ENCODE data around the gene MAP2.
A peak's percentile ranks its signal among the peaks of the same experiment; 100 is the strongest.

MAP2 gene

DNA sequence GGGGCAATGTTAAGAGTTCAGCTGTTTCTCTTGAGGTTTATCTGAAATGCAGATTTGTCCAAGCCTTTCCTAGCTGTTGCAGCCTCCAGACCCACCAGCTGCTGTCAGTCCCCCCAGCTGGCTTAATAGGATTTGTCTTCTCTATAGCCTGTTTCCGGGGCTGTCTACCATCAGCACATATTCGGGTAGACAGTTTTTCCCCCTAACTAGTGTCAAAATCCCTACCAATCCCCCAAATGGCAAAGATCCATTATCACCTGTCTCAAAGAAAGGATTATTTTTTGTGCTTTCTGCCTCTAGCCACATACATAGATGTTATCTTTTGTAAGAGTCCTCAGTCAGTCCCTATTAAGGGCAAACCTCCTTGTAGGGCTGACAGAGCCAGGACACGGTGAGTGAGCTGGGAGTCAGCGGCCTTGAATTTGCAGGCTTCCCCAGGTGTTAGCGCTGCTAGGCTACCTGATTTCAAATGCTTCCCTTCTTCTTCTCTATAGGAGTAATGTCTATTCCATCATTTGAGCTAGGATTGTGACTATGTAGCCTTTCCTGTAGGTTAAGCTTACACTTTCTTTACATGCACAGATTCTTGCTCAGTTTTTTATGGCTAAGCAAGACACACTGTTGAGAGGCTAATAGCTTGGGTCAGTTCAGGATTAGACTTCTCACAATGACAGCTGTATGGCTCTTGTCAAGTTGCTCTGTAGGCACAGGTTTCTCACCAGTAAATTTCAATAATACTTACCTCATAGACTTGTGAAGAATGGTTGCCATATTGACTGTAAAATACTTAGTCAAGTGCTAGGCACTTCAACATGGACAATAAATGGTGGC is 176.7 kb downstream of the MAP2 start:
- DNase-seq: no peak

DNA sequence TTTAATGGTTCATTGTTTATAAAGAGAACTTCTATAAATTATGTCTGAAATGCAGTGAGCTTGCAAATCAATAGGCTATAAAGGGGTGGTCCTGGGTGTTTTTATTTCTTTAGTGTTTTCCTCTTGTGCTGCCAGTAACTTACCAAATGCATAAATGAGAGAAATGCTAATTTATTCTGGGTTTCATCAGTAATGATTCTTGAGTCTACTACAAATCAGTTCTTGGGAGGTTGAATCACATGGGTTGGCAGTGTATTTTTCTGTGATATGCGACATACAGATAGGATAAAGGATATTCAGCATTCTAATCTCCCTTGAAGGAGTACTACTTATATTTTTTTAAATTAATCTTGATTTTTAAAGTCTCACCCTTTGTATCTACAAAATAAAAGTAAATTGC is 177.7 kb downstream of the MAP2 start:
- no peak for DNase-seq

DNA sequence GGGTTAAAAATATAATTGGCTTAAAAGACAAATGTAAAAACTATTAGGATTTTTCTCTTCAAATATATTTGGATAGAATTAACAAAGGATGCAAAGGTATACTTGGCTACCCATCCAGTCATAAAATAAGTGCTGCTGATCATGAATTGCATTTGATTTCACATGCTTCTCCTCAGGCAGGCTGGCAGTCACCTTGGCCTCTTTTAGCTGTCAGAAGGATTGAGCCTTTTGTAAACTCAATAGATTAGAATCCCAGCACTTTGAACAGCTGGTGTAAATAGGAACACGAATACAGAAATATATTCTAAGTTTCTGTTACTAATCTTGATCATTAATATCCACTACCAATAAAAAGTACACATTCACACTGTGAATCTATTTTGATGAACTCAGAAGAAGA is 178.4 kb downstream of the MAP2 start:
- no peak for DNase-seq

DNA sequence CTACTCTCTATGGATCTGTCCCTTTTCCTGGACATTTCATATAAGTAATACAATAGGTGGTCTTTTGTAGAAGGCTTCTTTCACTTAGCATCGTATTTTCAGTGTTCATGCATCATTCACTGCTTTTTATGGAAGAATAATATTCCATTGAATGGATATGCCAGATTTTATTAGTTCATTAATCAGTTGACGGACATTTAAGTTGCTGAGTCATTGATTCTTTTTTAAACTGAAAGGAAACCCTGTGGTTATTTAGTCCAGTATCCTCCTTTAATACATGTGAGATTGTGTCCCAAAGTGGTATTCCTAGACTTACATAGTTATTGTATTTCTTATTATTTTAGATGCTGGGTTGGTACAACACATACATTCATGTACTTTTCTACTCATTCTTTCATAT is 185.7 kb downstream of the MAP2 start:
- no peak for DNase-seq

DNA sequence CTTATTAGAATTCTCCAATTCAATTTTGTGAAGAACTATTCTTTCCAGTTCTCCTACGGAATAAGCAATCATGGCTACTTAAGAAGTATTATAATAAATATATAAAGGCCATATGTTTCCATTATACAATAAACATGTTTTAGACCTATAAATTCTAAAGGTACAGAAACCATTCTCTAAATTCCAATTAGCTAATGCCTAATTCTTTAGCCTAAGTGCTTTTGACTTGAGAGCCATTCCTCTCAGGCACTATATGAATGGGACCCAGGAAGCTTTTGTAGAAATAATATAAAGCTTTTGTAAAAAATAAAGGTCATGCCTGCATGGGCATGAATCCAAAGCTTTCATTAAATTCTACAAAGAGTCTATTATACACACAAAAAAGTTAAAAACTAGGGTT is 186.8 kb downstream of the MAP2 start:
- DNase-seq: no peak

DNA sequence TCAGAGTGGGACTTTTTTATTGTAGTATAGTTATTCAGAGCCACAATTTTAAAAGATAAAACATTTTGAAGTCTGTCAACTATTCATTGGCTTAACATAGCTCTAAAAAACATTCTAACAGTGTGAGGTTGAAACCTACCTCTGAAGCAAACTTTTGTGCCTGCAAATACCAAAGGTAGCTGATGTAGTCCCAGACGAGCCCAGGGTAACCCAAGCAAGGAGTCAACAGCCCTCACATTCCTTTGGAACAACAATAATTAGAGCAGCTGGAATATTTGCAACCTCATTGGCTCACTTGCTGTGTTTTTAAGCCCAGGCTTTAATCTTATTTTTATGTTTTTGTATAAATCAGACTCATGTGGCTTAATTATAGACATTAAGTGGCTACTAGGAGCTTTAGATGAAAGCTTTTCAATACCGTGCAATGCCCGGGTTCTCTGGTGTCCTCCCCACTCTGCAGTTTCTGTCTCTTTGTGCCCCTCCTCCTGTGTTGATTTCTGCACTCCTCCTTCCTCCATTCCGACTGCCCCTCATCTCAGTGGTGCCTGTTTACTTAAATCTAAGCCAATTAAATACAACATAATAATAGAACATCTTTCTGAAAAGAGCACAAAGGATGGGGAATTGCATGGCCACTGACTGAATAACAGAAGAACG is 189.9 kb downstream of the MAP2 start:
- DNase-seq: peak; percentile 15

DNA sequence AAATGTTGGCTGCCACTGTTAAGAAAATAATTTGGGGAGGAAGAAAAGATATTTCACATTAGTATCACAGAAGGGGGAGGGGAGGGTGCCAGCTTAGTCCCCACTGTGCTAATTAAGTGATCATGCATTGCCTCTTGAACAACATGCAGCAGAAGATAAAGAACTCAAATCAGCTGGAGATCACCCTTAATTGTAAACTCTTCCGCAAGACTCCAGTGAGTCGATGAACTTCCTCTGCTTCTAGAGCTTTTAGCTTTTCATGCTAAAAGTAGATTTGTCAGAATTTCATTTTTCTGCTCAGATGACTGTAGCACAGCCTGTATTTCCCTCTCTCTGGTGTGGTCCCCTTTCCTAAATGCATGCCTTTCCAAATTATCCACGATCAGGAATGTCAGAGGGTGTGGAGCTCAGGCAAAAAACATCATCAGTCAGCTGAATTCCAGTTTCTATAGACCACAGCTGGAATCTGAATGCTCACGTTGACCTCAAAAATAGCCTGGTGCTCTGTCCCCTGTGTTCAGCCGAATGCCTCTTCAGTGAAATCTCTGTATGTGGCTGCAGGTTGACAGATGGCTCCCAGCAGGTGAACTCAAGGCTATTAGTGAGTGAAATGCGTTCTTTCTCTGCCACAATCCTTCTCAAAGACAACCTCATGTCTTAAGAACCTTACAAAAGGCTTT is 191.0 kb downstream of the MAP2 start:
- no peak for DNase-seq

DNA sequence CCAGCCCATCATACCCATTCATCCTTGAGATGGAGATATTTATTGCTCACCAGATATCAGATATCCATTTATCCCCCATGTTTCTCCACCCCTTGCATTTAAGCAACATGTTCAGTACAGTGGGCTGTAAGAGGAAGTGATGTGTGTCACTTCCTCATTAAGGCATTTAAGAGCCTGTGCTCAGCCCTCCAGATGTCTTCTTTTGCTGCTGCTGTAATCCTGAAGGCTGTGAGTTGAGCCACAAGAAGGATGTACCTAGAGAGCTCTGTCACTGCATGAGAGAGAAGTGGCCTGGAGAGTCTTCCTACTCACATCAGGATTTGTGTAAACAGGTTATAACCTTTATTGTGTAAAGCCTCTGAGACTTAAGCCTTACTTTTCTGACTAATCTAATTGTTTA is 195.9 kb downstream of the MAP2 start:
- no peak for DNase-seq

DNA sequence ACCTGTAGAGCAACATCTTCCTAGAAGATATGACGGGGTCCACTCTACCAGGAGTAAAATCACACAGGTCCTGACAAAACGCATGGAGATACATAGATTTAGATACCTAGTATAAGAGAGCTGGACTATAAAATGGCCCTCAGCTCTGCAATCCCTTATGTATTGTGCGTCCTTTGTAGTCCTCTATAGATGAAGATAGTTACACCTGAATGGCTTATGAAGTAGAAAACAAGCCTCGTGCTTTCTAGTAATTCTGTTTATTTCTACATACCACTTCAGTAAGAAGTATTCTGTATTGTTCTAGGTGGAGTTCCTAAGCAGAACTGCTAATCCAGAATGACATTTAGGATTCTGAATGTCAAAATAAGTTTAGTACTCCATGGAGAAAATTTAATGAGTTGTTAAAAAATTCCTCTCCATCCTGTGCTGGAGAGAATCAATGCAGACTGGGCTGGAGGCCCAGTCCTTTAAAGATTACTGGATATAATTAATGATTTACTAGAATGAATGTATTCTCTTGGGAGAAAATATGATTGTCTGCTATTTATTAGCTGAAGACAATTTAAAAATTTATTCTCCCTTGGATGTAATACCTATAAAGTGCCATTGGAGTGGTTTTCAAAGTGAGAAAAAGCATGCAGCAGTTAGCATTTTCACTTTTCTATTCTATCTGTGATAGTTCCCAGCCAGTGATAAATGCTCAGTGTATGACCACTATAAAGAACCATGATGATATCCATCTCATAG is 200.5 kb downstream of the MAP2 start:
- no peak for DNase-seq

DNA sequence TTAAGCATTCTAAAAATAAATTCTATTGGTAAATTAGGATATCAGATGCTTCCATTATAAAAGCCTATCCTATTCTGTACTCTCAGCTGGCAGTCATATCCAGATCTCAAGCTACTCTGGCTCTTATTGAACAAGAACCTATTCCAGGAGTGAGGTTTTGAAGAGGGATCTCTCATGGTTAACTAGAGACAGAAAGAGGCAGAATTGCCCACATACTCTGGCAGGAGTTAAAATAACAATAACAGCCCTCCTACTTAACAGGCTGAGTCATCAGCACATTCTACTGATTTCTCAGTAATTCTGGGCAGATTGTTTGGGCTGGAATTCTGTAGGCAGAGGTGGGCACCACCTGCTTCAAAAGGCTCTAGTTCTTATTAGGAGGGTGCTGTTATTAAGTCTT is 205.8 kb downstream of the MAP2 start:
- no peak for DNase-seq

DNA sequence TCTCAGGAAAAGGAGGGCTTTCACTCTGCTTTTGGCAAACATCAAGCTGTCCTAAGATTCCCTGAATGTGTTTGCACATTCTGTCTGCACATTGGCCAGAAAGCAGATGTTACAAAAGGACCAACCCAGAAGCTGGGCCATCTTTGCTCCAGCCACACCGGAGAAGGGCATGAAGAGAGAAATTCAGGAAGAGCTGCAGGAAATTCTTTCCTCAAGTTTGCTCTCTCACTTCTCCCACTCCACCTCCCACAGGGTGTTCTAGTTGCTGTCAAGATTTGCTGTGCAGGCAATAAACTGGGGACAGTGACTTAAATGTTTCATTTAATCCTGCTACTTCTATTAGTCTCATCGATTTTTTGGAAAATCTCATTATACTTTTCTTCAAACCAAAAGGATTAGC is 210.1 kb downstream of the MAP2 start:
- DNase-seq: no peak

DNA sequence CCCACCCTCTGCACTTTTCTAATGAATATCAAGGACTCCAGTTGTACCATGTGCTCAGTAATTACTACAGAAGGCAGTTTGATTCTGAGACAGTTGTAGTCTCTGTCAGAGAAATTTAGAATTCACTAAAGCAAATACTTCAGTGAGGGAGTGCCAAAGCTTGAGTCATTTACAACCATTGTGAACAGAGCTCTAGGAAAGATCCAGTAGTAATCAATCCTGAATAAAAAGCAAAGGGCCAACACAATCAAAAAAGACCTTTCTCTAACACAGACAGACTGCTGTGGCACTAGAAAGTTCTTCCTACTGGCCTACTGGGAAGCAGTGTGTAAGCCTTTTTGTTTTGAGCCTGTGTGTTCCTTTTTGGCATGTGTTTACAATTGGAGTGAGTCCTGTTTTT is 212.2 kb downstream of the MAP2 start:
- DNase-seq: no peak

DNA sequence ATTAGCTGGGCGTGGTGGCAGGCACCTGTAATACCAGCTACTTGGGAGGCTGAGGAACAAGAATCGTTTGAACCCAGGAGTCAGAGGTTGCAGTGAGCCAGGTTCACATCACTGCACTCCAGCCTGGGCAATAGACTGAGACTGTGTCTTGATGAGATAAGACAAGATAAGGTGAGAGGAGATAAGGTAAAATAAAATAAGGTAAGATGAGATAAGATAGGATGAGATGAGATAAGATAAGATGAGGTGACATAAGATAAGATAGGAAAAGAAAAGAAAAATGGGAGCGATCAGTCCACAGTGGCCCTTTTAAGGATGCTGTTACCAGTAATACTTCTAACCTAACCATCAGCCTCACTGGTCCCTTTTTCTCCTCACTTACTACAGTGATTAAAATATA is 213.4 kb downstream of the MAP2 start:
- DNase-seq: no peak

DNA sequence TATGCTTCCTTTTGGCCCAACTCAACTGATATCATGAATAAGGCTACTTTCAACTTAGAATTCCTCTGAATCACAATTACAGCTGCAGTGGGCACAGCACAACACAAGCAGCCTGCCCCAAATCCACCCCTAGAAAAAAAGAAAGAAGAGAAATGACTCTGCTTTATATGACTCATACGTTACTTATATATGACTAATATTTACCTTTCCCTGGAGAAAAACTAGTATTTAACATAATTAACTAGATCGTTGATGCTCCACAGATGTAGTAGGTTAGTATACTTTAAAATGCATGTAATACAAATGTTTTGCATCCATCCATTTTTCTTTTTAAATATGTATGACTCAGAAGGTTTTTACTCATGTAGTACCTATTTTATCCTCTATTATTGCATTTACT is 214.5 kb downstream of the MAP2 start:
- no peak for DNase-seq

DNA sequence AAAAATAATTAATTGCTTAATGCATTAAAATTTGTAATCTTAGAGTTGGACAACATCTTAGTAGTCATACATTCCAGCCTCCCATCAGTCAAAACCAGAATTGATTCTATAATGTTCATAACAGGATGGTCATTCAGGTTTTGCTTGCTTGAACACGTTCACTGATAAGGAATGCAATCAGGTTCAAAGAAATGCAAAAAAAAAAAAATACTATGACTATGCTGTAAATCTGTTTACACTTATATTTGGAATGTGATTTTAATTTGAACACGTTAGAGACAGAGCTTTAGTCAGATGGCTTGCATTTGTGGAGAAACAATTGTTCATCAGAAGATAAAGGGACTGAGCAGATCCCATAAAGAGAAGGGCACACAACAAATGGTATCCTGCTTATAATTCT is 216.5 kb downstream of the MAP2 start:
- no peak for DNase-seq

DNA sequence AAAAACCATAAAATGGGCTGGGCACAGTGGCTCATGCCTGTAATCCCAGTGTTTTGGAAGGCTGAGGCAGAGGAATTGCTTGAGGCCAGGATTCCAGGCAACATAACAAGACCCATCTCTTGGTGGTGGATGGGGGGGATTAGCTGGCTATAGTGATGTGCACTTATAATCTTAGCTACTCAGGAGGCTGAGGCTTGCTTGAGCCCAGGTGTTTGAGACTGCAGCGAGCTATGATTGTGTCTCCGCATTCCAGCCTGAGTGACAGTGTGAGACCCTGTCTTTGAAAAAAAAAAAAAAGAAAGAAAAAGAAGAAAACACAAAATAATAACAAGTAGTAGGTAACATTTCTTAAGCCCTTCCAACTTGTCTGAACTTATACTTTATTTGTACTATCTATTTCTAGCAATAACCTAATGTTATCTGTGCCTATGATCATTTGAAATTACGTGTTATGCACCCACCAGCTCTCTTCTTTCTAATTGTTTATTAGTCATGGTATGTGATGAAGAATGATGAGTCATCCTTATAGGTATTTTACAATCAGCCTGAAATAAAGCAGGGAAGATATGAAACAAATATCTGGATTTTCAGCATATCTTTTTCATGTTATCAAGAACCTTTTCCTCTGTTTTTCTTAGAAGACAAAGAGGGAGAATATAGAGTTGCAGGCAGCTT is 218.4 kb downstream of the MAP2 start:
- DNase-seq: no peak

DNA sequence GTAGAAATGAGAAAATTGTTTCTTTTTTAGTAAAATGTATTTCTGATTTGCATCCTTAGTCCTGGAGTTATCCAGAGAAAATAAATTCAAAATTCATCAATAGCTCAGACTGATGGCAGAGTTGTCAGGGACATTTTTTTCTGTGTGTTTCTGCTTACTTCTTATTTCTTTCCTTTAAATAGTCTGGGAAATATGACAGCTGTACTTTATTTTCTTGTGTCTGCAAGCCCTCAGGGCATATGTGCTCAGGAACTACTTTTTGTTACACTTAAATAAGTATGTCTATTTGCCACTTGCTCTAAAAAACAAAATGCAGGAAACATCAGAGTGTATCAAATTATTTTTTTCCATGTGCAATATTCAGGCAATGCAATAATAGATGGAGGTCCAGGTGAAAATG is 221.0 kb downstream of the MAP2 start:
- no peak for DNase-seq

DNA sequence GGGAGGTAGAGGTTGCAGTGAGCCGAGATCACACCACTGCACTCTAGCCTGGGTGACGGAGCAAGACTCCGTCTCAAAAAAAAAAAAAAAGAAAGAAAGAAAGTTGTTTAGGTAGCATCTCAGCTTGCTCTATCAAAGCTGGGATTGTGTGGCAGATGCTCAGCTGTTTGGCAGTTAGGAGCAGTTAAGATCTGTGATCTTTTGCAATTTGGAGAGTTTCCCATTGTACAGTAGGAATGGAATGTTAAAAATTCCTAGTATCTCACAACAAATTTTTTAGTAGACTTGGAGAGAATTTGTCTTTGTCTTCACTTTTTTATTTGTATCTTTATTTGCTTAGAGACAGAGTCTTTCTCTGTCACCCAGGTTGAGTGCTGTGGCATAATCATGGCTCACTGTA is 224.9 kb downstream of the MAP2 start:
- no peak for DNase-seq

DNA sequence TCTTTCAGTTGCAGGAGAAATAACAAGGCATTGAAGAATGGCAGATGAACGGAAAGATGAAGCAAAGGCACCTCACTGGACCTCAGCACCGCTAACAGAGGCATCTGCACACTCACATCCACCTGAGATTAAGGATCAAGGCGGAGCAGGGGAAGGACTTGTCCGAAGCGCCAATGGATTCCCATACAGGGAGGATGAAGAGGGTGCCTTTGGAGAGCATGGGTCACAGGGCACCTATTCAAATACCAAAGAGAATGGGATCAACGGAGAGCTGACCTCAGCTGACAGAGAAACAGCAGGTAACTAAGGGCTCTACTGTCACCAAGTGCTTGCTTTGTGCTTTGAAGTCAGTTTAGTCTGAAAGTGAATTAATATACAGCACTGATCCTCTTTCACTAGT is 229.3 kb downstream of the MAP2 start:
- DNase-seq: no peak

DNA sequence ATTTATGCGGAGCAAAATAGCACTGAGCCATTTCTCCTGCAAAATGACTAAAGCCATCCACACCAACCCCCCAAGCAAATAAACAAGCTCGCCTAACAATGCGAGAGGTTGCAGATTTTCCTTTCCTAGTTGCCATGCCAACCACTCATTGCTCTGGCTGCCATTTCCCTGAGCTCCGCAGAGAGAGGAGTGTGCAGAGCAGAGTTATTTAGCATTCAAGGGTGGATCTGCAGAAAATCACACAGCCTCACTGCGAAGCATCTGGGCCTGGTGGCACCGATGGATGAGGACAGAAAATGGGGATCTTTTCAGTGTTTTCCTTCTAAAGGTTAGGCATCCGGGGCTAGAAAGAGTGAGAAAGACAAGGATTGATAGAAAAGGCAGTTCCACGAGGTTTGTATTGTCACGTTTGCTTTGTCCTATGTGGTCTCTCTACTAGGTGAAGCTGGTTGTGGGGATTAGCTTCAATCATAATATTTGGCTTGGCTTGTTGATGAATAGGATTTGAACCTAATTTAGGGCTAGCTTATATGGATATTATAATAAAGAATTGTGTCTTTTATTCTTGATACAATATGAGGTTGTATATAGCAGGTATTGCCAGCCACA is 237.5 kb downstream of the MAP2 start:
- peak; percentile 90 for DNase-seq

DNA sequence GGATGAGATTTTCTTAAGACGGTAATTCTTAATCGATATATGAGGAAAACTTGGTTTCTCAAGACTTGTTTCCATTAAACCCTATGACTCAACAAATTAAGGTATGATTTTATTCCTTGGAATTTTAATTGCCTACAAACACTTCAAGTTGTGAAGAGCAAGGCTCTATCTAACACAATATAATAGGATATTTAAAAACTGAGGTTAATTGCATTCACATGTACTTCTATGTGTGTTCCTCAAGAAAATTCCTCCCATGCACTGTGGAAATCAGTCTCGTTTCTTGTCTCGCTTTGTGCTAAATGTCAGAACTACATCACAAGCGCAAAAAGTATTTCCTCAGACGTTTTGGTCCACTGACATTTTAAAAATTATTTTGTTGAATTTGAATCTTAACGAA is 238.2 kb downstream of the MAP2 start:
- no peak for DNase-seq

DNA sequence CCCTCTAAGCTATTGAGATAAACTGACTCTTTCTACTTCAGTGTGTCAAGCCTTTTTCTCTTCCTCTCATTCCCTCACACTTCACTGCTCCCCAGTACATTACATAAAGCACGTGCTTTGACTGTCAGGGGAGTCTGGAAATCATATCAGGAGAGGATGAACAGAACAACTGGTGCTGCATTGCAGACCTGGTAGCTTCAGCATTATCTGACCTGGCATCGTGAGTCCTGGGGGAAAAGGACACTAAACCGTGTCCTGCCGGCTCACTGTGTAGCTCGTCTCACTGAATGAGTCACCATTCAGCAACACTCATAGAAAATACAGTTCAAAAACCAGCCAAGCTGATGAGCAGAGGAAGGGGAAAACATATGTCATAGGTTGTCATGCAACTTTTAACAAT is 239.3 kb downstream of the MAP2 start:
- no peak for DNase-seq

DNA sequence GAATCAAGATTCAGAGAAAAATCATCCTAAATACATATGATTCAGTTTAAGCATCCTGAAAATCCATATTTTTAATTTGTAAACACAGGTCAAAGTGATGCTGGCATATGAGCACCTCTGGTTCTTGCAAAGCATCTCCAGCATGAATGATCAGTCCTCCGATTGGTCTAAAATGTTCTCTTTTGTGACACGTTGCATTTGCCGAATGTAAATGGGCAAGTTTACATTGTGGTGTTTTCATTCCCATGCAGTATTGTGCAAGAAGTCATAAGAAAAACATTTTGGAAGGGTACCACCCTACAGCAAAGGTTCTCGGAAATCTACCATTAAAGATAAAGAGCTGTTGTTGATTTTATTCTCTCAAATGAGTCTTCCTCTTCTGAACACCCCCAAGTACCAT is 239.8 kb downstream of the MAP2 start:
- DNase-seq: no peak
